Astrocyte (in vitro differentiated cells and primary cell): ENCODE measurements around the gene DPM1. TPM values are rescaled to one million over a fixed set of nuclear protein-coding genes. Genes with fewer than 3 reads are reported as not detected.

Experiments used
- DNase-seq: peaks from one replicate; pipeline ENCODE4 v3.0.0-alpha.2; 2010; ENCODE audit warnings: low read depth
- FAIRE-seq: peaks from 2 replicates; lab custom pipeline; 2011; peaks lifted over from hg19 to GRCh38; lab: Jason Lieb, UNC
- H2AFZ ChIP-seq: 2 replicates; pipeline ENCODE4 v1.6.0; 2012; ENCODE audit warnings: low read depth, low read length, inconsistent platforms
- H3K27ac ChIP-seq: 2 replicates; pipeline ENCODE4 v1.5.1; 2011; ENCODE audit warnings: low read depth, low read length, inconsistent platforms
- H3K27me3 ChIP-seq: 2 replicates; pipeline ENCODE4 v1.6.0; 2011; ENCODE audit warnings: low read length, inconsistent platforms; ENCODE audit not compliant: insufficient read depth
- H3K36me3 ChIP-seq: 2 replicates; pipeline ENCODE4 v1.5.1; 2011; ENCODE audit warnings: low read length, inconsistent platforms; ENCODE audit not compliant: insufficient read depth
- H3K4me1 ChIP-seq: 2 replicates; pipeline ENCODE4 v1.5.1; 2011; ENCODE audit warnings: low read length, inconsistent platforms; ENCODE audit not compliant: insufficient read depth
- H3K4me2 ChIP-seq: 2 replicates; pipeline ENCODE4 v1.6.0; 2012; ENCODE audit warnings: low read length, inconsistent platforms
- H3K4me3 ChIP-seq: 2 replicates; pipeline ENCODE4 v1.5.1; 2011; ENCODE audit warnings: low read depth, mild to moderate bottlenecking, low read length, inconsistent platforms; ENCODE audit not compliant: insufficient read depth
- H3K79me2 ChIP-seq: 2 replicates; pipeline ENCODE4 v1.6.0; 2012; ENCODE audit warnings: mild to moderate bottlenecking, low read length, inconsistent platforms; ENCODE audit not compliant: insufficient read depth
- H3K9ac ChIP-seq: 2 replicates; pipeline ENCODE4 v1.6.0; 2012; ENCODE audit warnings: mild to moderate bottlenecking, low read length, inconsistent platforms
- H3K9me3 ChIP-seq: 2 replicates; pipeline ENCODE4 v1.5.1; 2012; ENCODE audit warnings: low read depth, mild to moderate bottlenecking, low read length, inconsistent platforms; ENCODE audit not compliant: insufficient read depth
- H4K20me1 ChIP-seq: 2 replicates; pipeline ENCODE4 v1.6.0; 2012; ENCODE audit warnings: low read length, inconsistent platforms; ENCODE audit not compliant: insufficient read depth
- H3K27ac Mint-ChIP-seq: one replicate; pipeline ENCODE4 v1.8.0; 2021; ENCODE audit warnings: mild to moderate bottlenecking, mixed read lengths; ENCODE audit not compliant: unreplicated experiment
- H3K27me3 Mint-ChIP-seq: one replicate; pipeline ENCODE4 v1.8.0; 2021; ENCODE audit warnings: low read depth, mixed read lengths; ENCODE audit not compliant: unreplicated experiment
- H3K36me3 Mint-ChIP-seq: one replicate; pipeline ENCODE4 v1.8.0; 2021; ENCODE audit warnings: low read depth, mixed read lengths; ENCODE audit not compliant: unreplicated experiment
- H3K4me1 Mint-ChIP-seq: one replicate; pipeline ENCODE4 v1.8.0; 2021; ENCODE audit warnings: low read depth, mixed read lengths; ENCODE audit not compliant: unreplicated experiment
- H3K4me3 Mint-ChIP-seq: one replicate; pipeline ENCODE4 v1.8.0; 2021; ENCODE audit warnings: mild to moderate bottlenecking, moderate library complexity, mixed read lengths; ENCODE audit not compliant: unreplicated experiment
- H3K9me3 Mint-ChIP-seq: one replicate; pipeline ENCODE4 v1.8.0; 2021; ENCODE audit warnings: mild to moderate bottlenecking, mixed read lengths; ENCODE audit not compliant: unreplicated experiment
- CTCF ChIP-seq: IDR thresholded peaks from 2 replicates; pipeline ENCODE4 v1.5.1; 2011; ENCODE audit warnings: low read depth, mild to moderate bottlenecking, inconsistent platforms, low read length, moderate library complexity; ENCODE audit not compliant: insufficient read depth
- EZH2 ChIP-seq: IDR thresholded peaks from 2 replicates; pipeline ENCODE4 v1.6.1; 2012; ENCODE audit warnings: mild to moderate bottlenecking, low read length, inconsistent platforms; ENCODE audit not compliant: insufficient read depth
- total RNA-seq: library from RNA; stranded (reverse); gene quantifications from 2 replicates; pipeline ENCODE4 v1.2.1, GENCODE V29; 2021

DPM1 gene
- total RNA-seq, 1 donor from 2014 or later, result 63.4 TPM

- Histone ChIP-seq H3K27ac (no peak overlapping the region), H2AFZ (no peak overlapping the region), H3K9me3 (no peaks in the 10 kb centered on the region), H3K79me2 (peaks cover 94% of the 10 kb centered on the region), H3K36me3 (peaks cover 57% of the 10 kb centered on the region), H3K4me1 (no peaks in the 10 kb centered on the region), H3K9ac (no peak overlapping the region), H3K4me3 (no peak overlapping the region), H3K4me2 (no peak overlapping the region), H4K20me1 (peaks cover 88% of the 10 kb centered on the region), H3K27me3 (no peaks in the 10 kb centered on the region)
- DNase-seq, result no peak
- TF ChIP-seq EZH2 (no peak), CTCF (no peak)
- Mint-ChIP-seq H3K9me3 (no peaks in the 10 kb centered on the region), H3K4me3 (no peak overlapping the region), H3K27ac (no peak overlapping the region), H3K27me3 (no peaks in the 10 kb centered on the region), H3K4me1 (peaks cover 7% of the 10 kb centered on the region), H3K36me3 (peaks cover 24% of the 10 kb centered on the region)
- FAIRE-seq, result no peak
Measured at GRCh38 chr20:50900261-50900660, 58.1 kb downstream of the DPM1 start.

- no peak overlapping the region for H2AFZ ChIP-seq
- H3K9me3 ChIP-seq, result no peaks in the 10 kb centered on the region
- DNase-seq, result no peak
- H3K9me3 Mint-ChIP-seq, result no peaks in the 10 kb centered on the region
- no peak overlapping the region for H3K4me2 ChIP-seq
- TF ChIP-seq CTCF, result no peak
- TF ChIP-seq EZH2, result no peak
- no peak overlapping the region for H3K4me3 Mint-ChIP-seq
- peaks cover 92% of the 10 kb centered on the region for H3K79me2 ChIP-seq
- H3K27ac Mint-ChIP-seq, result peak overlapping the region; percentile 43
- H3K36me3 Mint-ChIP-seq, result peaks cover 30% of the 10 kb centered on the region
- H3K4me3 ChIP-seq, result no peak overlapping the region
- no peak overlapping the region for H3K9ac ChIP-seq
- H3K4me1 ChIP-seq, result no peaks in the 10 kb centered on the region
- peaks cover 3% of the 10 kb centered on the region for H3K4me1 Mint-ChIP-seq
- H3K27me3 Mint-ChIP-seq, result no peaks in the 10 kb centered on the region
- H3K27ac ChIP-seq, result no peak overlapping the region
- FAIRE-seq, result no peak
- peaks cover 87% of the 10 kb centered on the region for H4K20me1 ChIP-seq
- peaks cover 68% of the 10 kb centered on the region for H3K36me3 ChIP-seq
- H3K27me3 ChIP-seq, result no peaks in the 10 kb centered on the region
Measured at GRCh38 chr20:50898475-50898874, 59.9 kb downstream of the DPM1 start.

- H3K27me3 ChIP-seq, result no peaks in the 10 kb centered on the region
- no peaks in the 10 kb centered on the region for H3K9me3 Mint-ChIP-seq
- DNase-seq (no peak), FAIRE-seq (no peak)
- no peaks in the 10 kb centered on the region for H3K4me1 ChIP-seq
- no peak overlapping the region for H3K9ac ChIP-seq
- H2AFZ ChIP-seq, result no peak overlapping the region
- H3K4me1 Mint-ChIP-seq, result peaks cover 10% of the 10 kb centered on the region
- H3K36me3 ChIP-seq, result peaks cover 72% of the 10 kb centered on the region
- H3K4me3 Mint-ChIP-seq, result no peak overlapping the region
- no peaks in the 10 kb centered on the region for H3K9me3 ChIP-seq
- H3K79me2 ChIP-seq, result peaks cover 90% of the 10 kb centered on the region
- no peaks in the 10 kb centered on the region for H3K27me3 Mint-ChIP-seq
- H4K20me1 ChIP-seq, result peaks cover 86% of the 10 kb centered on the region
- H3K27ac ChIP-seq, result no peak overlapping the region
- no peak overlapping the region for H3K4me2 ChIP-seq
- no peak overlapping the region for H3K4me3 ChIP-seq
- H3K36me3 Mint-ChIP-seq, result peaks cover 45% of the 10 kb centered on the region
- TF ChIP-seq CTCF, result no peak
- TF ChIP-seq EZH2, result no peak
- no peak overlapping the region for H3K27ac Mint-ChIP-seq
Measured at GRCh38 chr20:50895111-50895830, 63.1 kb downstream of the DPM1 start.
